A204.1 (cell line): Measurements from ENCODE around the gene CDCA5.

Source experiments
- FAIRE-seq: peaks from 2 replicates; lab custom pipeline; 2012; peaks lifted over from hg19 to GRCh38; lab: Jason Lieb, UNC

Gene CDCA5

DNA sequence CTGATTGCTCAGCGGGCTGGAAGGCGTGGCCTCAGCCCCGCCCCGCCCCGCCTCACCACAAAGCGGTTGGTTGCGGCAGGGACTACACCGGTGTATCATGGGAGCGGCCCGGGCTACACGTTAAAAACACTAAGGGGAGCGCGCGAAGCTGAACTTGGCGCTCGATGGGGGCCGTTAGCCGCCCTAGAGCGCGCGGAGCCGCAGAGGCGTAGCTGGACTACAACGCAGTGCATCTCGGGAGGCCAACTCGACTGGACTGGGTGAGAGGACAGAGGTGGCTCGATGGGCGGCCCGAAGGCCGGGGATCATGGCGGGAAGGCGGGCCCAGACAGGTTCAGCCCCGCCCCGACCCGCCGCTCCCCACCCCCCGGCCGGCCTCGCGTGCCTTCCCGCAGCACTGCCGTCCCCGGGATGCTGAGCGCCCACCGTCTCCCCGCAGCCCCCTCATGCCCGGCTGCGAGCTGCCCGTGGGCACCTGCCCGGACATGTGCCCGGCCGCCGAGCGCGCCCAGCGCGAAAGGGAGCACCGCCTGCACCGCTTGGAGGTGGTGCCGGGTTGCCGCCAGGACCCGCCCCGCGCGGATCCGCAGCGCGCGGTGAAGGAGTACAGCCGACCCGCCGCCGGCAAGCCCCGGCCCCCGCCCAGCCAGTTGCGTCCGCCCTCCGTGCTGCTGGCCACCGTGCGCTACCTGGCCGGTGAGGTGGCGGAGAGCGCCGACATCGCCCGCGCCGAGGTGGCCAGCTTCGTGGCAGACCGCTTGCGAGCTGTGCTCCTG, 42.8 kb downstream of the CDCA5 start, which contains the start of gene SAC3D1:
SAC3D1 (plus strand) TSS at position 364 of the 776 bp plus-strand sequence; CDS start at position 447, 83 bp downstream.
- FAIRE-seq: peak; percentile 97

- no peak for FAIRE-seq
Observed at GRCh38 chr11:65040520-65040846, 43.4 kb downstream of the CDCA5 start.

GRCh38 chr11:65036931-65037330, 46.9 kb downstream of the CDCA5 start:
- no peak for FAIRE-seq

GRCh38 chr11:65035579-65035978, 48.3 kb downstream of the CDCA5 start:
- no peak for FAIRE-seq

GRCh38 chr11:65034423-65034822, 49.4 kb downstream of the CDCA5 start:
- FAIRE-seq: no peak

DNA sequence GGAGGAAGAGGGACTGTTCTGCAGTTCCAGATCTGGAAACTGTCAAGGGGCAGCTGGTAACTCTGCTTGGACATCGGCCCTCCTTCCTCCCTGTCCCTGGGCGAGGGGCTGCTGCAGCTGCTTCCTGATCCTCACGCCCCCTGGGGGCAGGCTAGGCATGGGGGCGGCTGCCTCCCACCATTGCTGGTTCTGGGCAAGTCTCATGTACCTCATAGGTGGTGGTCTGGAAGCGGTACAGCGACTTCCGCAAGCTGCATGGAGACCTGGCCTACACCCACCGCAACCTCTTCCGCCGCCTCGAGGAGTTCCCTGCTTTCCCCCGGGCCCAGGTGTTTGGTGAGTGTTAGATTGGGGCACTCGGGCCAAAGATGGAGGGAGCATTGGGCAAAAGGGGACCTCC, 51.6 kb downstream of the CDCA5 start:
- no peak for FAIRE-seq
